HCT116 (cell line): Measurements from ENCODE around the gene DHX32. TPM values are rescaled to one million over a fixed set of nuclear protein-coding genes. Genes with fewer than 3 reads are reported as not detected.

ENCODE experiments used
- ATAC-seq: fragments of 200-7000 bp; cut with Tn5 transposase; 2 replicates; pipeline ENCODE4 v1.9.1; 2020; ENCODE audit warnings: mild to moderate bottlenecking, moderate library complexity
- BruUV-seq: library from RNA; stranded (reverse); fragments of 400-500 nt; replicated peaks from 2 replicates; lab custom pipeline; 2021; lab: Mats Ljungman, UMichigan
- CTCF ChIA-PET: fragments of 300-600 bp; sonication (Branson Sonifier 250); formaldehyde crosslinking; loops from one replicate; lab custom pipeline; 2021; ENCODE audit warnings: antibody characterized with exemption; lab: Charles Lee
- POLR2A ChIA-PET: fragments of 300-600, 350-600 bp; sonication (Branson Sonifier 250); formaldehyde crosslinking; loops from one replicate; lab custom pipeline; 2021; ENCODE audit warnings: antibody characterized with exemption; lab: Charles Lee
- RAD21 ChIA-PET, 2 experiments: fragments of 300-600 bp; sonication (Branson Sonifier 250); formaldehyde crosslinking; loops; one replicate each; lab custom pipeline; 2023; ENCODE audit warnings: low total read pairs in 2 of 2; ENCODE audit not compliant: uncharacterized antibody in 2 of 2, unreplicated experiment in 2 of 2, low non-redundant PET in 1 of 2; lab: Charles Lee
- DNase-seq: peaks from one replicate; pipeline ENCODE4 v3.0.0-alpha.2; 2010; ENCODE audit warnings: low read depth, low spot score
- H2AFZ ChIP-seq: fragments of 200-600 bp; shearing (Covaris generic), sonication (generic); 2 replicates; pipeline ENCODE4 v1.6.1; 2017; ENCODE audit warnings: low read depth, mixed run types, mixed read lengths, antibody characterized with exemption, low read length; ENCODE audit not compliant: poor library complexity, severe bottlenecking
- H3K27ac ChIP-seq: 2 replicates; pipeline ENCODE4 v1.5.1; 2012; ENCODE audit warnings: low read depth, low read length
- H3K27me3 ChIP-seq: fragments of 200-600 bp; sonication (generic); 2 replicates; pipeline ENCODE4 v1.6.1; 2016; ENCODE audit warnings: mixed run types, low read length, mixed read lengths; ENCODE audit not compliant: insufficient read depth
- H3K36me3 ChIP-seq, 2 experiments: fragments of 200-500 bp in 1 of 2; fragments of 200-600 bp in 1 of 2; sonication (Bioruptor generic) in 1 of 2; sonication (generic) in 1 of 2; 2 replicates each; pipeline versions ENCODE4 v1.5.1 to v1.6.1; 2014 to 2016; ENCODE audit warnings: low read length in 2 of 2, inconsistent platforms in 1 of 2, mixed read lengths in 1 of 2, mixed run types in 1 of 2; ENCODE audit not compliant: insufficient read depth in 2 of 2, control insufficient read depth in 1 of 2
- H3K4me1 ChIP-seq, 2 experiments: fragments of 200-600 bp in 1 of 2; sonication (generic) in 1 of 2; 2 replicates each; pipeline versions ENCODE4 v1.5.1 to v1.6.1; 2012 to 2017; ENCODE audit warnings: low read length in 2 of 2, inconsistent platforms in 1 of 2, mild to moderate bottlenecking in 1 of 2, mixed read lengths in 1 of 2, mixed run types in 1 of 2, moderate library complexity in 1 of 2; ENCODE audit not compliant: insufficient read depth in 2 of 2, control insufficient read depth in 1 of 2
- H3K4me2 ChIP-seq: fragments of 200-600 bp; sonication (generic); 2 replicates; pipeline ENCODE4 v1.6.1; 2017; ENCODE audit warnings: mixed run types, low read length, mixed read lengths
- H3K4me3 ChIP-seq, 2 experiments: fragments of 200-600 bp in 1 of 2; sonication (generic) in 1 of 2; replicated peaks in 1 of 2; 2 replicates each; pipeline ENCODE4 v1.5.1; 2011 to 2016; ENCODE audit warnings: low read length in 2 of 2, control low read depth in 1 of 2, low read depth in 1 of 2, mild to moderate bottlenecking in 1 of 2, mixed read lengths in 1 of 2, mixed run types in 1 of 2
- H3K79me2 ChIP-seq: fragments of 200-600 bp; sonication (generic); 2 replicates; pipeline ENCODE4 v1.6.1; 2017; ENCODE audit warnings: mild to moderate bottlenecking, mixed run types, low read length, moderate library complexity, mixed read lengths; ENCODE audit not compliant: insufficient read depth
- H3K9ac ChIP-seq: fragments of 200-600 bp; sonication (generic); 2 replicates; pipeline ENCODE4 v1.6.1; 2016; ENCODE audit warnings: low read length, mixed read lengths
- H3K9me2 ChIP-seq: fragments of 200-600 bp; sonication (generic), shearing (Covaris generic); 2 replicates; pipeline ENCODE4 v1.6.1; 2017; ENCODE audit warnings: mixed run types, mild to moderate bottlenecking, moderate library complexity; ENCODE audit not compliant: insufficient read depth
- H3K9me3 ChIP-seq, 2 experiments: fragments of 200-500 bp in 1 of 2; fragments of 200-600 bp in 1 of 2; sonication (Bioruptor generic) in 1 of 2; sonication (generic) in 1 of 2; 2 replicates each; pipeline ENCODE4 v1.6.1; 2014 to 2017; ENCODE audit warnings: low read length in 2 of 2, mixed read lengths in 2 of 2, inconsistent platforms in 1 of 2, low read depth in 1 of 2, mild to moderate bottlenecking in 1 of 2, mixed run types in 1 of 2, moderate library complexity in 1 of 2; ENCODE audit not compliant: control insufficient read depth in 1 of 2, insufficient read depth in 1 of 2
- H4K20me1 ChIP-seq: fragments of 200-600 bp; sonication (generic), shearing (Covaris generic); 2 replicates; pipeline ENCODE4 v1.6.1; 2017; ENCODE audit warnings: mixed run types, mild to moderate bottlenecking, moderate library complexity; ENCODE audit not compliant: insufficient read depth
- CBX3 ChIP-seq: IDR thresholded peaks from 2 replicates; pipeline ENCODE4 v1.6.1; 2012; ENCODE audit warnings: low read depth
- CEBPB ChIP-seq: IDR thresholded peaks from 2 replicates; pipeline ENCODE4 v1.6.1; 2012; ENCODE audit warnings: low read depth
- CTCF ChIP-seq, 3 experiments: fragments of 200-600 bp in 1 of 3; sonication (generic) in 1 of 3; IDR thresholded peaks in 2 of 3; conservative IDR thresholded peaks in 1 of 3; 2 replicates each; pipeline ENCODE4 v1.5.1; 2012 to 2017; ENCODE audit warnings: low read depth in 2 of 3, low read length in 2 of 3, antibody characterized with exemption in 1 of 3, borderline replicate concordance in 1 of 3, control low read depth in 1 of 3, mild to moderate bottlenecking in 1 of 3, mixed read lengths in 1 of 3, mixed run types in 1 of 3, moderate library complexity in 1 of 3; ENCODE audit not compliant: insufficient read depth in 1 of 3
- EGR1 ChIP-seq: IDR thresholded peaks from 2 replicates; pipeline ENCODE4 v1.6.1; 2012; ENCODE audit warnings: low read depth
- ELF1 ChIP-seq: IDR thresholded peaks from 2 replicates; pipeline ENCODE4 v1.6.1; 2012; ENCODE audit warnings: low read depth, borderline replicate concordance
- EZH2 ChIP-seq: fragments of 200-600 bp; sonication (generic); IDR thresholded peaks from 2 replicates; pipeline ENCODE4 v1.6.1; 2017; ENCODE audit warnings: antibody characterized with exemption, mixed run types
- EZH2phosphoT487 ChIP-seq: fragments of 200-600 bp; IDR thresholded peaks from 2 replicates; pipeline ENCODE4 v1.6.1; 2018; ENCODE audit warnings: antibody characterized with exemption, borderline replicate concordance
- JUND ChIP-seq: IDR thresholded peaks from 2 replicates; pipeline ENCODE4 v1.6.1; 2012
- POLR2A ChIP-seq: IDR thresholded peaks from 2 replicates; pipeline ENCODE4 v1.7.0; 2011; ENCODE audit warnings: borderline replicate concordance; ENCODE audit not compliant: insufficient read depth, insufficient read length; ENCODE audit errors: extremely low read depth
- POLR2AphosphoS5 ChIP-seq: IDR thresholded peaks from 2 replicates; pipeline ENCODE4 v1.6.1; 2011; ENCODE audit warnings: mild to moderate bottlenecking, low read depth, low read length, moderate library complexity
- RAD21 ChIP-seq: IDR thresholded peaks from 2 replicates; pipeline ENCODE4 v1.6.1; 2012; ENCODE audit warnings: low read depth, mild to moderate bottlenecking
- SIN3A ChIP-seq: IDR thresholded peaks from 2 replicates; pipeline ENCODE4 v1.6.1; 2012; ENCODE audit warnings: low read depth
- SP1 ChIP-seq: IDR thresholded peaks from 2 replicates; pipeline ENCODE4 v1.6.1; 2012; ENCODE audit warnings: low read depth
- SRF ChIP-seq: IDR thresholded peaks from 2 replicates; pipeline ENCODE4 v1.6.1; 2012; ENCODE audit warnings: low read depth
- YY1 ChIP-seq: IDR thresholded peaks from 2 replicates; pipeline ENCODE4 v1.6.1; 2011; ENCODE audit warnings: low read length, low read depth, moderate library complexity, mild to moderate bottlenecking; ENCODE audit not compliant: insufficient replicate concordance; ENCODE audit errors: extremely low read depth
- ZBTB33 ChIP-seq: IDR thresholded peaks from 2 replicates; pipeline ENCODE4 v1.6.1; 2011; ENCODE audit warnings: mild to moderate bottlenecking, low read length, moderate library complexity; ENCODE audit not compliant: insufficient replicate concordance; ENCODE audit errors: extremely low read depth
- ZNF274 ChIP-seq: fragments of 200-500 bp; sonication (Bioruptor generic); IDR thresholded peaks from 2 replicates; pipeline ENCODE4 v1.6.1; 2014; ENCODE audit warnings: mild to moderate bottlenecking, low read depth, low read length, inconsistent platforms
- intact Hi-C: fragments of 100-400 bp; cut with micrococcal nuclease; formaldehyde crosslinking; loops from 2 replicates; pipeline ENCODE4 v1.10.0; 2022
- total RNA-seq: library from RNA; stranded (reverse); gene quantifications from one replicate; pipeline ENCODE4 v1.2.1, GENCODE V29; 2021; ENCODE audit not compliant: unreplicated experiment
- TF ChIP-seq, protein P1 (sequence below): IDR thresholded peaks from 2 replicates; pipeline ENCODE4 v1.6.1; 2012
- TF ChIP-seq, protein P2 (sequence below): IDR thresholded peaks from 2 replicates; pipeline ENCODE4 v1.6.1; 2012; ENCODE audit warnings: low read depth

DHX32 gene
- total RNA-seq, 1 experiment from 2014 or later, result 50.9 TPM

- Histone ChIP-seq H3K27ac (no peak overlapping the region), H3K27me3 (no peaks in the 10 kb centered on the region), H3K9me2 (no peaks in the 10 kb centered on the region), H3K79me2 (no peaks in the 10 kb centered on the region), H2AFZ (no peak overlapping the region), H3K36me3 (peaks cover 0 to 3% of the 10 kb centered on the region in 2 experiments; a peak in 2 of 4 replicates), H3K9ac (no peak overlapping the region), H3K9me3 (no peaks in the 10 kb centered on the region), H3K4me2 (no peak overlapping the region), H3K4me1 (no peaks in the 10 kb centered on the region), H4K20me1 (no peaks in the 10 kb centered on the region), H3K4me3 (no peak overlapping the region)
- RAD21 ChIA-PET, result no interaction called here
- DNase-seq (no peak), ATAC-seq (no peak)
- TF ChIP-seq SIN3A (no peak), CBX3 (no peak), JUND (no peak), CEBPB (no peak), EZH2 (no peak), SP1 (no peak), ZNF274 (no peak), ZBTB33 (no peak), POLR2AphosphoS5 (no peak), POLR2A (no peak), EGR1 (no peak), SRF (no peak), EZH2phosphoT487 (no peak), ELF1 (no peak), RAD21 (no peak), CTCF (IDR thresholded peaks at IDR 0.05 in 2 of 3, conservative IDR thresholded peaks at IDR 0.05 in 1 of 3; ENCODE audit: borderline replicate concordance in 1 of 3, insufficient read depth in 1 of 3, low read depth in 2 of 3, low read length in 2 of 3) (no peak), YY1 (no peak)
- TF ChIP-seq, protein P1, sequence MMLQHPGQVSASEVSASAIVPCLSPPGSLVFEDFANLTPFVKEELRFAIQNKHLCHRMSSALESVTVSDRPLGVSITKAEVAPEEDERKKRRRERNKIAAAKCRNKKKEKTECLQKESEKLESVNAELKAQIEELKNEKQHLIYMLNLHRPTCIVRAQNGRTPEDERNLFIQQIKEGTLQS, result no peak
- TF ChIP-seq, protein P2, sequence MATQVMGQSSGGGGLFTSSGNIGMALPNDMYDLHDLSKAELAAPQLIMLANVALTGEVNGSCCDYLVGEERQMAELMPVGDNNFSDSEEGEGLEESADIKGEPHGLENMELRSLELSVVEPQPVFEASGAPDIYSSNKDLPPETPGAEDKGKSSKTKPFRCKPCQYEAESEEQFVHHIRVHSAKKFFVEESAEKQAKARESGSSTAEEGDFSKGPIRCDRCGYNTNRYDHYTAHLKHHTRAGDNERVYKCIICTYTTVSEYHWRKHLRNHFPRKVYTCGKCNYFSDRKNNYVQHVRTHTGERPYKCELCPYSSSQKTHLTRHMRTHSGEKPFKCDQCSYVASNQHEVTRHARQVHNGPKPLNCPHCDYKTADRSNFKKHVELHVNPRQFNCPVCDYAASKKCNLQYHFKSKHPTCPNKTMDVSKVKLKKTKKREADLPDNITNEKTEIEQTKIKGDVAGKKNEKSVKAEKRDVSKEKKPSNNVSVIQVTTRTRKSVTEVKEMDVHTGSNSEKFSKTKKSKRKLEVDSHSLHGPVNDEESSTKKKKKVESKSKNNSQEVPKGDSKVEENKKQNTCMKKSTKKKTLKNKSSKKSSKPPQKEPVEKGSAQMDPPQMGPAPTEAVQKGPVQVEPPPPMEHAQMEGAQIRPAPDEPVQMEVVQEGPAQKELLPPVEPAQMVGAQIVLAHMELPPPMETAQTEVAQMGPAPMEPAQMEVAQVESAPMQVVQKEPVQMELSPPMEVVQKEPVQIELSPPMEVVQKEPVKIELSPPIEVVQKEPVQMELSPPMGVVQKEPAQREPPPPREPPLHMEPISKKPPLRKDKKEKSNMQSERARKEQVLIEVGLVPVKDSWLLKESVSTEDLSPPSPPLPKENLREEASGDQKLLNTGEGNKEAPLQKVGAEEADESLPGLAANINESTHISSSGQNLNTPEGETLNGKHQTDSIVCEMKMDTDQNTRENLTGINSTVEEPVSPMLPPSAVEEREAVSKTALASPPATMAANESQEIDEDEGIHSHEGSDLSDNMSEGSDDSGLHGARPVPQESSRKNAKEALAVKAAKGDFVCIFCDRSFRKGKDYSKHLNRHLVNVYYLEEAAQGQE, result no peak
- POLR2A ChIA-PET, result no interaction called here
- intact Hi-C loops, result no loop called here
- CTCF ChIA-PET, result no interaction called here
- no TSS peak for BruUV-seq
Observed at GRCh38 chr10:125802131-125802530, 79.0 kb downstream of the DHX32 start.
